ENCODE results near the gene RAP1GAP2. TPM values are rescaled to one million over a fixed set of nuclear protein-coding genes. Genes with fewer than 3 reads are reported as not detected.

Gene RAP1GAP2
- total RNA-seq, 4 donors from 2014 or later, result 10.8 to 18.3 (median 12.6) TPM

GRCh38 chr17:3039736-3040135, 243.5 kb downstream of the RAP1GAP2 start:
- 56% methylated on average over 6 of the region's 6 CpGs for WGBS

GRCh38 chr17:3040882-3041281, 244.6 kb downstream of the RAP1GAP2 start:
- H3K27ac ChIP-seq, result no peak overlapping the region
- peaks cover 18% of the 10 kb centered on the region for H3K27me3 ChIP-seq
- H3K36me3 ChIP-seq, result no peaks in the 10 kb centered on the region
- H3K4me1 ChIP-seq, result no peaks in the 10 kb centered on the region
- DNase-seq (ENCODE audit: low spot score in 2 of 2), result no peak
- WGBS, result 66% methylated on average over 5 of the region's 5 CpGs
- H3K4me3 ChIP-seq, result no peak overlapping the region
- TF ChIP-seq POLR2A (IDR thresholded peaks at IDR 0.05), result no peak
- TF ChIP-seq CTCF (IDR thresholded peaks at IDR 0.05), result no peak
- no peak for TF ChIP-seq POLR2AphosphoS5 (IDR thresholded peaks at IDR 0.05)
- TF ChIP-seq EP300 (IDR thresholded peaks at IDR 0.05), result no peak
- H3K9me3 ChIP-seq, result peaks cover 9% of the 10 kb centered on the region

More at GRCh38 chr17:3039736-3040135, 243.5 kb downstream of the RAP1GAP2 start:
- TF ChIP-seq POLR2AphosphoS5 (IDR thresholded peaks at IDR 0.05) (no peak), CTCF (IDR thresholded peaks at IDR 0.05) (no peak), EP300 (IDR thresholded peaks at IDR 0.05) (no peak), POLR2A (IDR thresholded peaks at IDR 0.05) (no peak)
- no peak for DNase-seq (ENCODE audit: low spot score in 2 of 2)
- H3K4me3 ChIP-seq, result no peak overlapping the region
- H3K36me3 ChIP-seq, result no peaks in the 10 kb centered on the region
- H3K9me3 ChIP-seq, result peaks cover 9% of the 10 kb centered on the region
- H3K4me1 ChIP-seq, result no peaks in the 10 kb centered on the region
- H3K27me3 ChIP-seq, result peaks cover 20% of the 10 kb centered on the region
- H3K27ac ChIP-seq, result no peak overlapping the region

DNA sequence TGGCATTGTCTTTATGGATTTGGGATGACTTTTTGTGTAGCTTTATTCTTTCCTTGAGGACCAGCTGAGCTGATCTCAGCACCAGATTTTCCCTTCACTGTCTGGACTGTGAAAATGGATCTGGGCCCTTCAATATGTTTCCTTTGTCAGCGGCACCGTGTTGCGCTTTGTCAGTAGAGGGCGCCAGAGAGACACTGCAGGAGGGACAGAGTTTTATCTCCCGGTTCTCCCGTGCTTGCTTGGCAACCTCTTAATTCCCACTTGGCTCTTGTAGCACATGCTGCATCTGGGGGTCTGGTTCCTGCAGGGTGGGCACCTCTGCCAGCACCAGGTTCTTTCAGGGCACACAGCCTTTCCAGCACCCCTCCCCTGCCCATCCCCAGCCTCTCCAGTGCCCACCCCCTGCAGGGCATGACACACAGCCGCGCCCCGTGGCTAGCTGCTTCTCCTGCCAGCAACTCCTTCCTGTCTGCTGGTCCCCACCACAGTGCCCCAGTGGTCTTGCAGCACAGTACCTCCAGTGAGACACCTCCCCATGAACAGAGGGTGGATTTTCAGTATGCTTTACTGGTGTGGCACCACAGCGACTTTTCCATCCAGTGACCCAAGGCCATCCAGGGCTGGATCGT, 247.6 kb downstream of the RAP1GAP2 start:
- TF ChIP-seq POLR2A (IDR thresholded peaks at IDR 0.05) (no peak), CTCF (IDR thresholded peaks at IDR 0.05) (no peak), EP300 (IDR thresholded peaks at IDR 0.05) (no peak), POLR2AphosphoS5 (IDR thresholded peaks at IDR 0.05) (no peak)

GRCh38 chr17:3046753-3047152, 250.5 kb downstream of the RAP1GAP2 start:
- Histone ChIP-seq H3K27me3 (peaks cover 6% of the 10 kb centered on the region), H3K9me3 (peaks cover 9% of the 10 kb centered on the region), H3K4me1 (peaks cover 16% of the 10 kb centered on the region), H3K27ac (no peak overlapping the region), H3K36me3 (no peaks in the 10 kb centered on the region), H3K4me3 (no peak overlapping the region)
- TF ChIP-seq POLR2A (IDR thresholded peaks at IDR 0.05), result no peak
- TF ChIP-seq EP300 (IDR thresholded peaks at IDR 0.05), result no peak
- TF ChIP-seq CTCF (IDR thresholded peaks at IDR 0.05), result no peak
- no peak for TF ChIP-seq POLR2AphosphoS5 (IDR thresholded peaks at IDR 0.05)
- no peak for DNase-seq (ENCODE audit: low spot score in 2 of 2)
- 51% methylated on average over 3 of the region's 3 CpGs for WGBS

More for the DNA sequence above, 247.6 kb downstream of the RAP1GAP2 start:
- no peak overlapping the region for H3K27ac ChIP-seq
- no peak overlapping the region for H3K4me3 ChIP-seq
- peaks cover 13% of the 10 kb centered on the region for H3K27me3 ChIP-seq
- WGBS, result 72% methylated on average over 11 of the region's 11 CpGs
- H3K36me3 ChIP-seq, result no peaks in the 10 kb centered on the region
- H3K4me1 ChIP-seq, result peaks cover 7% of the 10 kb centered on the region
- no peak for DNase-seq (ENCODE audit: low spot score in 2 of 2)
- H3K9me3 ChIP-seq, result peaks cover 9% of the 10 kb centered on the region

DNA sequence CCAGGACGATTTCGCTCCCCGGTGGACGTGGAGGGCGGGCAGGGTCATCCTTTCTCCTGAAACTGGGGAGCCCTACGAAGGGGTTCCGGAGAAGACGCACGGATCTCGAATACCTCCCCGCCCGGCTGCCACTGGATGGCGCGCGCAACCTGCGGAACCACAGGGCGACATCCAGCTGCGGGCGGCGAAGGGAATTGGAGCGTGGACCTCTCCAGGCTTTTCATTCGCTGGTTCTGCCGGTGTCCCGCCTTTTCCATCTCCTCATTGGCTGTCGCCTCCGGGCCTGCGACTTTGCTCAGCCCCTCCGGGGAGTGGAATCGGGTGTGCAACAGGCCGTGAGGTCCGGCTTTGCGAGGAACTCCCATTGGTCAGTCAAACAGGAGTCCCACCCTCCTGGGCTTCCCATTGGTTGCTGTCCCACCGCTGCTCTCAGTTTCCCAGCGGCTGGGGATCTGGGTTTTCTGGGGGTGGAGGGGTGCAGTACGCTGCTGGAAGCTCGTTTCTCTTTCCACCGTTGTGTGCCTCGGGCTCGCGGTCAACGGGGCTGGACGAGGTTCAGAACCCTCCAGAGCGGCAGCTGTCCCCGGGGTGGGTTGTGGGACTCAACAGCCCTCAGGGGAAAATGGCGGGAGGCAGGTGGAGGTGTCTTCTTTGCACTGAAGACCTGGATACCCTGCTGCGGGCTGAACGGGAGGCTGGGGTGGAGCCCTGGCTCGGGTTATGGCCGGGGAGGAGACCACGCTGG, 252.7 kb downstream of the RAP1GAP2 start:
- H3K4me1 ChIP-seq, result peaks cover 16% of the 10 kb centered on the region
- peaks cover 7% of the 10 kb centered on the region for H3K9me3 ChIP-seq
- H3K27me3 ChIP-seq, result no peaks in the 10 kb centered on the region
- H3K4me3 ChIP-seq, result peak overlapping the region; percentile 64
- H3K36me3 ChIP-seq, result no peaks in the 10 kb centered on the region
- H3K27ac ChIP-seq, result peak overlapping the region; percentile 9
- under 1% methylated on average over 31 of the region's 50 CpGs for WGBS
- TF ChIP-seq POLR2AphosphoS5 (IDR thresholded peaks at IDR 0.05) (peak in 1 of 3 donors; percentile 43), CTCF (IDR thresholded peaks at IDR 0.05) (peak; percentile 43 to 78), POLR2A (IDR thresholded peaks at IDR 0.05) (no peak)
- DNase-seq (ENCODE audit: low spot score in 2 of 2), result peak; percentile 97 to 98
